OCI-LY7 (cell line): Measurements from ENCODE around the gene SDHD. TPM values are rescaled to one million over a fixed set of nuclear protein-coding genes. Genes with fewer than 3 reads are reported as not detected.

Experiments
- BruUV-seq: library from RNA; stranded (reverse); fragments of 400-500 nt; replicated peaks from 2 replicates; lab custom pipeline; 2021; lab: Mats Ljungman, UMichigan
- CTCF ChIA-PET: fragments of 300-600 bp; sonication (Branson Sonifier 250); formaldehyde crosslinking; loops from one replicate; lab custom pipeline; 2022; ENCODE audit warnings: antibody characterized with exemption; ENCODE audit not compliant: unreplicated experiment; lab: Charles Lee
- POLR2A ChIA-PET: fragments of 300-600 bp; sonication (Branson Sonifier 250); formaldehyde crosslinking; loops from one replicate; lab custom pipeline; 2022; ENCODE audit warnings: antibody characterized with exemption; lab: Charles Lee
- DNase-seq: peaks from one replicate; pipeline ENCODE4 v3.0.0-alpha.2; 2015; ENCODE audit warnings: low spot score
- H2AFZ ChIP-seq: fragments of 200-600 bp; sonication (generic), shearing (Covaris generic); 2 replicates; pipeline ENCODE4 v1.6.1; 2014; ENCODE audit warnings: mild to moderate bottlenecking, antibody characterized with exemption, low read length, moderate library complexity
- H3K27ac ChIP-seq: fragments of 200-600 bp; sonication (generic); 2 replicates; pipeline ENCODE4 v1.5.1; 2014; ENCODE audit warnings: mixed run types, low read depth, mild to moderate bottlenecking, moderate library complexity, low read length, inconsistent platforms; ENCODE audit not compliant: poor library complexity, severe bottlenecking
- H3K36me3 ChIP-seq: fragments of 200-600 bp; sonication (generic); 2 replicates; pipeline ENCODE4 v1.6.1; 2014; ENCODE audit warnings: mild to moderate bottlenecking, antibody characterized with exemption, low read length, moderate library complexity, mixed read lengths; ENCODE audit not compliant: insufficient read depth
- H3K4me1 ChIP-seq: fragments of 200-600 bp; sonication (generic); 2 replicates; pipeline ENCODE4 v1.5.1; 2014; ENCODE audit warnings: mild to moderate bottlenecking, low read length; ENCODE audit not compliant: insufficient read depth, poor library complexity, severe bottlenecking
- H3K4me2 ChIP-seq: fragments of 200-600 bp; sonication (generic); 2 replicates; pipeline ENCODE4 v1.6.1; 2014; ENCODE audit warnings: mild to moderate bottlenecking, low read length
- H3K4me3 ChIP-seq: fragments of 200-600 bp; sonication (generic); 2 replicates; pipeline ENCODE4 v1.5.1; 2014; ENCODE audit warnings: mild to moderate bottlenecking, low read depth, low read length; ENCODE audit not compliant: poor library complexity, severe bottlenecking
- H3K79me2 ChIP-seq: fragments of 200-600 bp; sonication (generic); 2 replicates; pipeline ENCODE4 v1.6.1; 2016; ENCODE audit warnings: low read depth, mild to moderate bottlenecking, low read length, moderate library complexity, mixed read lengths; ENCODE audit not compliant: insufficient read depth
- H3K9me2 ChIP-seq: fragments of 200-600 bp; sonication (generic); 2 replicates; pipeline ENCODE4 v1.6.1; 2016; ENCODE audit warnings: mild to moderate bottlenecking, low read length, mixed read lengths; ENCODE audit not compliant: insufficient read depth
- H3K9me3 ChIP-seq: fragments of 200-600 bp; sonication (generic); 2 replicates; pipeline ENCODE4 v1.6.1; 2014; ENCODE audit warnings: mild to moderate bottlenecking, mixed run types, low read length, mixed read lengths
- H4K20me1 ChIP-seq: fragments of 200-600 bp; sonication (generic); 2 replicates; pipeline ENCODE4 v1.6.1; 2014; ENCODE audit warnings: mild to moderate bottlenecking, antibody characterized with exemption, low read length, moderate library complexity, mixed read lengths; ENCODE audit not compliant: insufficient read depth
- CTCF ChIP-seq: fragments of 200-600 bp; sonication (generic); conservative IDR thresholded peaks from 2 replicates; pipeline ENCODE4 v1.5.1; 2014; ENCODE audit warnings: mild to moderate bottlenecking, antibody characterized with exemption, low read length, moderate library complexity, mixed read lengths
- EZH2phosphoT487 ChIP-seq: fragments of 200-600 bp; sonication (generic); IDR thresholded peaks from 2 replicates; pipeline ENCODE4 v1.6.1; 2018; ENCODE audit warnings: low read depth, borderline replicate concordance, mild to moderate bottlenecking, mixed run types, antibody characterized with exemption, low read length, moderate library complexity, mixed read lengths
- intact Hi-C: fragments of 100-400 bp; cut with micrococcal nuclease; formaldehyde crosslinking; loops from one replicate; pipeline ENCODE4 v1.10.0; 2022; ENCODE audit not compliant: unreplicated experiment
- total RNA-seq, 2 experiments: library from RNA; depleted of rRNA in 1 of 2; stranded (reverse); fragments of >200 nt in 1 of 2; shearing (Covaris generic) in 1 of 2; gene quantifications; 2 replicates each; pipeline ENCODE4 v1.2.3, GENCODE V29; 2014 to 2022

The SDHD gene
- total RNA-seq, 2 experiments from 2014 or later: 58.8 to 77.1 TPM

DNA sequence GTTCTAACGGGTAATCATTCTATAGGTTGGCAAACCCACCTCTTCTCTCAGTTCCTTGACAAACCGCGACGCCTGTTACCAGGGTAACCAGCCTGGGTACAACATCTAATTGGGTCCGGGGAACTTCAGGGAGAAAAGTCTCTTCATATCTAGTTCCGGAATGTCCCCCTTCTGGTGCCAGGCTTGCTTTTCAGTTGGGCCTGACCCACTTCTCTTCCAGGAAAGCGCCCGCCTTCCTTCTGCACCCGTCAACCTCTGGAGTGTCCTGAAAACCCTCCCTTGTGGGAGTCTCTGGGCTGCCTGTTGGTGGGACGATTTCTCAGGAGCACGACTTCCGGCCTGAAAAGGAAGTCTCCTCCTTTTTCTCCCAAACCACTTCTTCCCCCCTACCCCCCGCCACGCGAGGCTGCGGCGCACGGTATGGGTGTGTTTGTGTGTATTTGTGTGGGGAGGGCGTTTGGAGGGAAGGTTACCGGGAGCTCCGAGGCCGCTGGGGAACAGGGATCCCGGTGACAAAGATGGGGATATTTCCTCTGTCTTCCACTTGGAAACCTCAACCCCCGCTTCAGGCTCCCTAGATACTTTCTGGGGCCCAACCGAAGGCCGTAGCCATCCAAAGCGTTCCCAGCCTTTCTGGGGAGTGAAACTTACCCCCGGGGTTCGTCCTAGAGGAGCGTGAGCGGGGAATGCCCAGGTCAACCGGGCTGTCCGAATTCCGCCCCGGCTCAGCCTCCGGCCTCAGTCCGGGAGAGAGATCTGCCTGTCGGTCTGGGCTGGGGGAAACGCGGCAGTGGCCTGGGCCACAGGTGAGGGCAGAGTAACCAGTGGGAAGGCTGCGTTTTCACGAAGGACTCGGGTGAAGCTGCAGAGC, 12.5 kb upstream of the SDHD start, which contains the start of the genes NKAPD1 and PIH1D2:
NKAPD1 (plus strand) TSS at position 359 of the 871 bp plus-strand sequence. CDS start 1,276 bp downstream, outside the sequence.
PIH1D2 (minus strand) TSS at position 77 of the 871 bp plus-strand sequence. CDS start 843 bp downstream, outside the sequence.
- Histone ChIP-seq H3K9me2 (no peaks in the 10 kb centered on the region), H2AFZ (peak within 1 kb of the TSS; percentile 94), H4K20me1 (no peaks in the 10 kb centered on the region), H3K4me3 (peak within 1 kb of the TSS; percentile 96), H3K27ac (peak within 1 kb of the TSS; percentile 63), H3K4me1 (peaks cover 16% of the 10 kb centered on the region), H3K4me2 (peak within 1 kb of the TSS; percentile 83), H3K79me2 (peaks cover 25% of the 10 kb centered on the region), H3K36me3 (peaks cover 35% of the 10 kb centered on the region), H3K9me3 (no peaks in the 10 kb centered on the region)
- TSS peak; percentile 65 for BruUV-seq
- no peak for TF ChIP-seq CTCF
- TF ChIP-seq EZH2phosphoT487: no peak
- peak; percentile 88 for DNase-seq
- ChIA-PET POLR2A (interaction anchor here (0.7 to 1.5 kb wide), 2 partner anchors 8 to 136 kb away, joined by 3 to 4 read pairs; no protein-coding TSS in a partner anchor), CTCF (no interaction called here)
- intact Hi-C loops: loop anchor here (1.0 kb wide), 1 partner anchor 49 kb away; the partner anchor contains the start of gene DLAT

DNA sequence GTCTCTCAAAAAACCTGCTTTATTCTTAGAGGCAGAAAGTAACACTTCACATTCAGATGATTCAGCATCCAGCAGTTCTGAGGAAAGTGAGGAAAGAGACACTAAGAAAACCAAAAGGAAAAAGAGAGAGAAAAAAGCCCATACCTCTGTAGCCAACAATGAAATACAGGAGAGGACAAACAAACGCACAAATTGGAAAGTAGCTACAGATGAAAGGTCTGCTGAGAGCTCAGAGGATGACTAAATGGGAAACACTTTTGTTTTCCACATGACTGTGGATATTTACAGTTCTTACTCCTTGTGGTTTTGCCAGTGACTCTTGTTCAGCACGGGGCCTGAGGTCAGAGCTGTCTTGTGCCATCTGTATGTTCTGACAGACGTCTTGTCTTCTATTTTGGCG, 3.9 kb upstream of the SDHD start:
- H3K27ac ChIP-seq: no peak overlapping the region
- BruUV-seq: no TSS peak
- intact Hi-C loops: no loop called here
- ChIA-PET CTCF (no interaction called here), POLR2A (interaction anchor here (0.6 to 0.7 kb wide), 3 partner anchors 15 to 40 kb away, joined by 3 read pairs; no protein-coding TSS in a partner anchor)
- no peaks in the 10 kb centered on the region for H3K9me2 ChIP-seq
- peaks cover 24% of the 10 kb centered on the region for H3K79me2 ChIP-seq
- peaks cover 13% of the 10 kb centered on the region for H3K4me1 ChIP-seq
- DNase-seq: no peak
- H3K4me2 ChIP-seq: no peak overlapping the region
- no peaks in the 10 kb centered on the region for H4K20me1 ChIP-seq
- no peaks in the 10 kb centered on the region for H3K9me3 ChIP-seq
- H3K36me3 ChIP-seq: peaks cover 71% of the 10 kb centered on the region
- no peak overlapping the region for H3K4me3 ChIP-seq
- no peak overlapping the region for H2AFZ ChIP-seq
- TF ChIP-seq CTCF (no peak), EZH2phosphoT487 (no peak)
